K562 (cell line): ENCODE measurements around the gene SEMA3G.

Experiments used
- CBX1 ChIP-seq: sonication (generic); IDR thresholded peaks from 2 replicates; pipeline ENCODE4 v1.6.1; 2016; ENCODE audit warnings: antibody characterized with exemption, low read depth, mild to moderate bottlenecking
- ZNF174 ChIP-seq: fragments of 250-450 bp; sonication (Bioruptor Pico); IDR thresholded peaks from 2 replicates; pipeline ENCODE4 v1.4.0; 2020; ENCODE audit warnings: mild to moderate bottlenecking
- TF ChIP-seq, protein P1 (sequence below), 3 experiments: IDR thresholded peaks in 2 of 3; conservative IDR thresholded peaks in 1 of 3; 2 replicates each; pipeline ENCODE4 v1.5.1; 2011 to 2012; ENCODE audit warnings: low read length in 3 of 3, mild to moderate bottlenecking in 3 of 3, control low read depth in 2 of 3, improper control_type of control experiment in 1 of 3, inconsistent platforms in 1 of 3, low read depth in 1 of 3, mixed read lengths in 1 of 3, moderate library complexity in 1 of 3; ENCODE audit not compliant: insufficient read depth in 2 of 3

DNA sequence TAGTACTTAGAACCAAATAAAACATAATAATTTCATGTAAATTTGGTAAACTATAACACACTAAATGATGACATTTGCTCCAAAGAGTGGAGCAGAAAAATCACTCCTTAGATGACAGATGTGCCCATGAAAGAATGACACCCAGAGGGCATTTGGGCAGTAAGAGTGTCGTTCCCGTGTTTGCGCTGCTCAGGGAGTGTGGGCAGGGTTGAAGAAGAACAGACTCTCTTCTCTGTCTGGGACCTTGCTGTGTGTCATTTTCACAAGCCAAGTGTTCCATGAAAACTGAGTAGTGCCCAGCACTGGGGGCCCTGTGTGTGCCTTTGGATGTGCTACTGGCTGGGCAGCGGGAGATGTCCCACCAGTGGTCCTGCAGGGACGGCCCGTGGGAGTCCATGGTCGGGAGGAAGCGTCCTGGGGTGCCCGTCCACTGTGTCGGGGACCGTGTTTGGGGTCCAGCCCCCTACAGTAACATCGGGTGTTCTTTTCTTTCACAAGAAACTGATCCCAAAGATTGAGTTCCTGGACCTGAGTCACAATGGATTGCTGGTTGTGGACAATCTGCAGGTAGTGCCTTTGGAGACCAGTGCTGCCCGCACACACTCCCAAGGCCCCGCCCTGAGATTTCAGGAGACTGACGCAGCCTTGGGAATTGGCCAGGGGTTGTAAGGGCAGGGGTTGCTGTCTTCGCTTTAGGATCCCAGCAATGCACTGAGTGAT lies 32.3 kb upstream of the SEMA3G start:
- TF ChIP-seq ZNF174 (no peak), CBX1 (no peak)
- TF ChIP-seq, protein P1, sequence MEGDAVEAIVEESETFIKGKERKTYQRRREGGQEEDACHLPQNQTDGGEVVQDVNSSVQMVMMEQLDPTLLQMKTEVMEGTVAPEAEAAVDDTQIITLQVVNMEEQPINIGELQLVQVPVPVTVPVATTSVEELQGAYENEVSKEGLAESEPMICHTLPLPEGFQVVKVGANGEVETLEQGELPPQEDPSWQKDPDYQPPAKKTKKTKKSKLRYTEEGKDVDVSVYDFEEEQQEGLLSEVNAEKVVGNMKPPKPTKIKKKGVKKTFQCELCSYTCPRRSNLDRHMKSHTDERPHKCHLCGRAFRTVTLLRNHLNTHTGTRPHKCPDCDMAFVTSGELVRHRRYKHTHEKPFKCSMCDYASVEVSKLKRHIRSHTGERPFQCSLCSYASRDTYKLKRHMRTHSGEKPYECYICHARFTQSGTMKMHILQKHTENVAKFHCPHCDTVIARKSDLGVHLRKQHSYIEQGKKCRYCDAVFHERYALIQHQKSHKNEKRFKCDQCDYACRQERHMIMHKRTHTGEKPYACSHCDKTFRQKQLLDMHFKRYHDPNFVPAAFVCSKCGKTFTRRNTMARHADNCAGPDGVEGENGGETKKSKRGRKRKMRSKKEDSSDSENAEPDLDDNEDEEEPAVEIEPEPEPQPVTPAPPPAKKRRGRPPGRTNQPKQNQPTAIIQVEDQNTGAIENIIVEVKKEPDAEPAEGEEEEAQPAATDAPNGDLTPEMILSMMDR (IDR thresholded peaks at IDR 0.05 in 2 of 3, conservative IDR thresholded peaks at IDR 0.05 in 1 of 3; ENCODE audit: insufficient read depth in 2 of 3, low read depth in 1 of 3, low read length in 3 of 3) = no peak
